GM19397 (cell line): ENCODE results near the gene LCOR.
A peak's percentile ranks its signal among the peaks of the same experiment; 100 is the strongest.

Source experiments
- ATAC-seq: cut with Tn5 transposase; IDR thresholded peaks from one replicate; pipeline ENCODE4 v1.9.1; 2021; ENCODE audit warnings: mild to moderate bottlenecking, moderate library complexity; ENCODE audit not compliant: unreplicated experiment

Gene LCOR

GRCh38 chr10:96984541-96985131, 152.5 kb downstream of the LCOR start:
- peak; percentile 64 for ATAC-seq

- no peak for ATAC-seq
Observed at GRCh38 chr10:96986200-96986856, 154.2 kb downstream of the LCOR start.

GRCh38 chr10:96987141-96987841, 155.2 kb downstream of the LCOR start:
- no peak for ATAC-seq

GRCh38 chr10:96987842-96988175, 155.7 kb downstream of the LCOR start:
- ATAC-seq, result no peak

DNA sequence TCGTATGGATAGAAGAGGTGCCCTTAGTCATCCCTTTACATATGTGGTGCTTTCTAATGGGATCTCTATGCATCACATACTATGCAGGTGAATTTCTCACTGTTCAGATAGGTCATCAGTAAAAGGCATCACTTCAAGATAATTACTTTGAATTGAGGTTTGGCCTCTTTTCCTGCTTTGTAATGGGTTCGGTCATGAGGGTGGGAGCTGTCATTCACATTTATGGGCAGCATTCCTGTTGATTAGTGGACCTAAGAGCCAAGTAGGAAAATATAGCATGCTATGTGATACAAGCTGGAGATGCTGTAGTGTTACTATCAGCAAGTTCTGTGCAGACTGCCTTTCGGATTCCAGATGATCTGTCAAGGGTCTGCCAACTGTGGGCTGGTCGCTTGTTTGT, 156.3 kb downstream of the LCOR start:
- no peak for ATAC-seq

DNA sequence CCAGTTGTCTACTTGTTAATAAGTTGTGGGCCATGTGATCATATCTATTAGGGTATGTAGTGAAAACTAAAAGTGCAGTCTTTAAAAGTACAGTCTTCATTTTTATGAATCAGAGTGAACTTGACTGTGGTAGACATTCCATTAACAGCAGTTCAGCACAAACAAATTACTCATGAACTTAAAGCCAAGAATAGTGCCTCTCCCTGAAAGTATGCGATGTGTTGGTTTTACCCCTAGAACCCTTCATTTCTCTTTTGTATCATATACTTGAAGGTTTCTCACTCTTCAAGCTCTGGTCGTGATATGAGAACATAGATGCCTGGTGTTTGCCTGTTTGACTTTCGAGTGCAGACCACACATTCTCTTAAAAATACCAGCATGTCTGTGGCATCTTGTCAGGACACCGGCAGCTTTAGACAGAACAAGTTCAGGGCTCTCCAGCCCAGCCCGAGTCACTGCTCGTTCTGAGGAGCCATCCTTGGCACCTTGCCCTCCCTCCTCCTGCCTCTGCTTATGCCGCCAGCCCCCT, 159.3 kb downstream of the LCOR start:
- ATAC-seq, result no peak

DNA sequence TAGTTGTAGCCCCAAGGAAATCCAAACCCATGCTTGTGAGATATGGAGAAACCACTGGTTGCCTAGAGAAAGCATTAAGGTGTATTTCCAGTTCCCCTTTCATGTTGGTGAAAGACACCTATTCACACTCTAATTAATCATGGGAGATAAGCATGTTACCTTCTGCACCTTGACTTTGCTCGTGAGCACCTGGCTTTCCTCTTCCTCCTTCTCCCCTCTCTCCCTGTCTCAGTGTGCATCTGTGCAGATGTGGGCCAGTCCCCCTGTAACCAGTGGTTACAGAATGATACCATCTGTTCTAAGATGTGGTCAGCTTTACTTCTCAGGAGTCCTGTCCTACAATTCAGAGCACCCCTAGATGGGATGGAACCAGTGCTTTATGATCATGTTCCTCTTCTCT, 160.6 kb downstream of the LCOR start:
- ATAC-seq, result peak; percentile 62

DNA sequence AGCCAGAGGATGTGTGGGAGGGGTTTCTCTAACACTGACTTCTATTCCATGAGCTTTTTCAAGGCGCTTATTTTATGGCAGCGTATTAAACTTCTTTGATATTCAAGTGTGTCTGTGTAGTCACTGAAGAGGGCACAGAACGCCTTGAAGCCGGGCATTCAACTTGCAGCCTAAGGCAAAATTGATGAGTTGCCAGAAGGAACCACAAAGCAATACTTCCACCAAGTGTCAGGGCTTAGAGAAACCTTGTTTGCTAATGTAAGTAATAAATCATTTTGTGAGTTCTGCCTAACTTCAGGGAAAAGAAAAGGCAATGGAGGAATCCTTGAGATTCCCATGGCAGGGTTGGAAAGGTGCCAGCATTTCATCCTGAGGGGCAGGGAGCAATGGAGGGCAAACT, 163.8 kb downstream of the LCOR start:
- no peak for ATAC-seq

DNA sequence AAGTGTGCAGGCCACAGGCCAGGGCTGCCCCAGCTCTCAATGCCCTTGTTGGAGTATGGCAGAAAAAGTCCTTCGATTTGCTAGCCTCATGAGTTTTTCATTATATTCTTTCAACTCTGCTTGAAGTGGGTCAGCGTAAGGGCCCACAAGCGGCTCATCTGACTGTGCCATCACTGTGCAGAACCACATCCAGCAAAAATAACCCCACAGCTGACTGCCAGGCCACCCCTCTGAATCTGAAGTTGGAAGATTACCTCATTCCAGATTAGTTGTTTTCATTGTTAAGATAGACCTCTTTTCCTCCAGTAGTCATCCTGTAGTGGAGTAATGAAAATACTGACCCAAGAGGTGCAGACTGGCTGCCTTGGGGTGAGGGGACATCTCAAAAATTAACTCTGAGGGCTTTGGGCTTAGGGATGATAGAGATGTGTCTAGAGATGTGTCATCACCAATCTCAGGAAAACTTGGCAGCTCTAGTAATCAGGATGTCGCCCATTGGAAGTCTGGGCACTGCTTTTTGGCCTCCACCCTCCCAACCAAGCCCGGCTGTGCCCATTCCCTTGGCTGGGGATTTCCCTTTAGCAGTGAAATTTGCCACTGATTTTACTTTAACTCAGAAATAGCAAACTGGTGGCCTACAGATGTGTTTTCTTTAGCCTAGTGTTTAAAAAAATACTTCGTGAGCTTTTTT, 164.3 kb downstream of the LCOR start:
- no peak for ATAC-seq

DNA sequence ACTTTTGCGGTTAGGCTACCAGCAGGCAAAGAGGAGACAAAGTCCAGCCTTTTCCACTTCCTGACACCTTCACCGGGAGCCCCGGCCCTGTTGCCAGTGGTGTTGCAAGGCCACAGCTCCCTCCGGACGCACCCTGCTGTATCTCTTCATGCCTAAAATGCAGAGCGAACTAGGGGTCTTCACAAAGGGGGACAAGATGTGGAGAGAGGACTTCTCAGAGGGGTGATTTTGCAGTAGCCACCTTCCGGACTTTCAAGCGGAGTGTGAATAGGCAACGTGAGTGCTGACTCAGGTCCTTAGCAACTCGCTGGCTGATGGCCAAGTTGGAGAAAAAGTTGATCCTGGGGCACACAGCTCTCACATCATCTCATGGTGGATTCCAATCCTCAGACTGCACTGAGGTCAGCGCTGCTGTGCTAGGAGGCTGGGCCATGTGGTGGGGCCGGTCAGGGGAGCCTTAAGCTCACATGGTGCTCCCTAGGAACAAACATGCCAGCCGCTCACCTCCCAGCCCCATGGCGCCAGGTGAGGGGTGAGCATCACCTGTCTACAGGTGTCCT, 166.3 kb downstream of the LCOR start:
- ATAC-seq, result no peak

- ATAC-seq, result no peak
Observed at GRCh38 chr10:96999337-96999736, 167.2 kb downstream of the LCOR start.

DNA sequence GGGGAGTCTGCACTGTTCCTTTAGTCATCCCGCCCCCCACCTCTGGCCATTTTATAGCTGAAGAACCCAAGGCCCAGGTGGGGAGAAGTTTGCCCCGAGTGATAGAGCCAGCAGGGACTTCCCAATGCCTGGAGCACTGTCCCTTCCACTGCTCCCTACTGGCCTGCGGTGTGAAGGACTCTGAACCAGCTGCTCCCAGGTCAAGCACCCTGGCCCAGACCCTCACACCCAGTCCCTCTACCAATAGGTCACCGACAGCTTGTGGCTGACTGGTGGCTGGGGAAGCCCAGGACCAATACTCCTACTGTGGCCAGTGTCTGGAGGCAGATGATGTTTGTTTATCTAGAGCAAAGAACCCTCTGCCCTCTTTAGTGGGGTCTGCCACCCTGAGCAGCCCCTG, 167.9 kb downstream of the LCOR start:
- no peak for ATAC-seq

DNA sequence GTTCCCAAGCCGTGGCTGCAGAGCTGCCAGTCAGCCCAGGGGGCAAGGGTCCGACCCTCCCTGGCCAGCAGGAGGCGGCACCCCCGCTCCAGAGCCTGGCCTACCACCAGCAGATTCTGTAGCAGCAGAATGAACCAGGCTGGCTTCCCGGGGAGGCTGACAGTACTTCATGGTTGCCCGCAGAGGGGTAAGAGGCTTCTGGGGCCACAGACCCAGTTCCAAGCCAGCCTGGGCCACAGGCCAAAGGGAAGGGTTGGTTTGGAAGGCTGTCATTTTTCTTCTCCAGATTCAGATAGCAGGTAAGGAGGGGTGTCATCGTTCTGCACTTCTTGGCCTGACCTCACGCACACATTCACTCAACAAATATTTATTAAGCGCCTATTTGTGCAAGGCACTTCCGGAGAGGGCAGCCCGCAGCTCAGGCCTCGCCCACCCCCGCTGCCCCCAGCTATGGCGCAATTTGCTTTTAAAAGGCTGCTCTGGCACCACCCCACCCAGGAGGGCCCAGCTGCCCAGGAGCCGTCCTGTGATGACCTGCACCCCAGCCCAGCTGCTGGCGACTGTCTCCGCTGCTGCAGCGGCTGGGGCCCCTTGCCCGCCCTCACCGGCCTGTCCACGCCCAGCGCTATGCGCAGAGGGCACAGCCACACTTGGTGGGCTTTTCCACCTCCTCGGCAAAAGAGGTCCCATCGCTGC, 168.5 kb downstream of the LCOR start:
- ATAC-seq, result no peak

DNA sequence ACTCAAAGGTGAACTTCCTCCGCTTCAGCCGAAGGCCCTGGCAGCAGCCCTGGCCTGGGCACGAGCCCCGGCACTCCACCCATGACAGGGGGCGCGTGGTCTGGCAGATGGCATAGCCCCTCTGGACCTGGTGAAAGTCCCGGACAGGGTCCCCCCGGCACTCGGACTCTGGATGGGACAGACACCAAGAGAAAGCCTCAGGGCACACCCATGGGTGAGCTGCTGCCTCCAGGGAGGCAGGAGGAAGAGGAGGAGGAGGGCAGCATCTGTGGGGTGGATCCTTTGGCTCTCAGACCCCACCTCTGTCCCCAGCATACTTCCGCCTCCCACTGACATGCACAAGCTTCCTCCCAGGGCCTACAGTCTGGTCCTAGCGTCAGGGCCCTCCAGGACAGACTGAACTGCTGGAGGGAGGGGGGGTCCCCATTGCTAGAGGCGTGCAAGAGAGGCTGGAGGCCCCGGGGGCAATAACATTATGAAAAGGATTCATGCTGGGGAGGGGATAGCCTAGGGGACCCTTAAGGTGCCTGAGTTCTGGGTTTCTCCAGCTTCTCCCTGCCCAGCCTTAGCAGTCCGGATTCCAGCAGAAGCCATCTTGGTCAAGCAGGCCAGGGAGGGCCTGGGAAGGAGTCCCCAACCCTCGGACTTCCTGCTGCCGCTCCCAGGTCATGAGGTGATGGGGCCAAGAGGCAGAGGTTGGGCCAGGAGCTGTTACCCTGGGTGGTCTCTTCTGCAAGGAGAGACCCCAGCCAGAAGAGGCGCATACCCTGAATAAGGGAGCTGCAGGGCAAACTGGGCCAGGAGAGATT, 169.3 kb downstream of the LCOR start:
- ATAC-seq, result no peak

DNA sequence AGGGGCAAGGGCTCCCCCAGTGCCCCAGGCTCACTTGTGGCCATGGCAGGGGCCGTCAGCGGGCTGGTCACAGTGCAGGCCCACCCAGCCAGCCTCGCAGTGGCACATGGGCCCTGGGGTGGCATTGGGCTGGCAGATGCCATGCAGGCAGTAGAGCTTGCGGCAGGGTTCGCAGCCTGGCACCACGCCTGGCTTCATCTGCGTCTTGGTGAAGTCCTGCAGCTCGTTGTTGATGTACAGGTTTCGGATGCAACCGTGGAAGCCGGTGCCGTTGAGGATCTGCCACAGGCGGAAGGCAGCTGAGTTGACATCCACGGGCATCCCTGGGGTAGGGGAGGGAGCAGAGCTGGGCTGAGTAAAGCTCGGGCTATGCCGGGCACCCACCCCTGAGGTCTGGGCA, 170.6 kb downstream of the LCOR start:
- ATAC-seq, result no peak

- ATAC-seq, result no peak
Observed at GRCh38 chr10:97003151-97003803, 171.2 kb downstream of the LCOR start.

DNA sequence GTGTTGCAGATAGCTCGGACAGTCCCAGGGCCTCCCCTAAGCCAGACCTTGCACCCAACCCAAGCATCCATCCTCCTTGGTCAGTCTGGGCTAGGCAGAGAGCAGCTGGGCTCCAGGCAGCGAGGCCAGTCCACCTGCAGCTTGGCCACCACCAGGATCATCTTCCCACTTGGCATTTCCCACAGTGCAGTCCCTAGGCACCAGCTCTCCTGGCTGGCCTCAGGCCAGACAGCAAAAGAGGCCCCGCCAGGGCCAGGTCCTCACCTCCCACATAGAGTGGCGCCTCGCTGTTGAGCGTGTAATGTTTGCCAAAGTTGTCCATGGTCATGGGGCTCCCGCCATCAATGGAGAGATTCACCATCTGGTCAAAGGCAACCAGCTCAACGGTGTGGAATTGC, 171.7 kb downstream of the LCOR start:
- no peak for ATAC-seq

- no peak for ATAC-seq
Observed at GRCh38 chr10:97004591-97004990, 172.5 kb downstream of the LCOR start.

DNA sequence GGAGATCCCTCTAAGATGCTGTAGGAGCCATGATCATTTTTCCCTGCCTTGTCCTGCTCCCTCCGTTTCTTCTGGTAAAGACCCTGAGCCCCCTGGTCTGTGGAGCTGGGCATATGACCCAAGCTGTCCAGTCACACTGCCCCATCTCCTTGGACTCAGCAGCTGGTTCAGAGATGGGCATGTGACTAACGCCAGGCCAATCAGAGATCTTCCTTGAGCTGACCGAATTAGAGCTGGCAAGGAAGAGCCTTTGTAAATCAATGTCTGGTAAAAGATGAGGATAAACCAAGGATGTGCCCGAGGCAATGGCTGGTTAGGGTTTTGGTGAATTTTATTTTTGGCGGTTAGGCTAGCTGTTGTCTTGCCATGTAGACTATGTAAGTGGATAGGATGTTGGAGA, 173.3 kb downstream of the LCOR start:
- ATAC-seq, result no peak
